Calu3 (cell line): ENCODE data around the gene FLVCR2. TPM values are rescaled to one million over a fixed set of nuclear protein-coding genes. Genes with fewer than 3 reads are reported as not detected.
A peak's percentile ranks its signal among the peaks of the same experiment; 100 is the strongest.

Source experiments
- BruUV-seq: library from RNA; stranded (reverse); fragments of 400-500 nt; replicated peaks from 2 replicates; lab custom pipeline; 2021; lab: Mats Ljungman, UMichigan
- CTCF ChIA-PET: fragments of 300-600 bp; sonication (Branson Sonifier 250); formaldehyde crosslinking; loops from one replicate; lab custom pipeline; 2022; ENCODE audit warnings: antibody characterized with exemption; lab: Charles Lee
- DNase-seq: peaks from one replicate; pipeline ENCODE4 v3.0.0; 2022
- H3K27ac Mint-ChIP-seq: one replicate; pipeline ENCODE4 v1.8.0; 2022; ENCODE audit warnings: mixed read lengths; ENCODE audit not compliant: unreplicated experiment
- H3K27me3 Mint-ChIP-seq: one replicate; pipeline ENCODE4 v1.8.0; 2022; ENCODE audit warnings: mixed read lengths; ENCODE audit not compliant: unreplicated experiment
- H3K36me3 Mint-ChIP-seq: one replicate; pipeline ENCODE4 v1.8.0; 2022; ENCODE audit warnings: mild to moderate bottlenecking, moderate library complexity, mixed read lengths; ENCODE audit not compliant: insufficient read depth, unreplicated experiment
- H3K4me1 Mint-ChIP-seq: one replicate; pipeline ENCODE4 v1.8.0; 2022; ENCODE audit warnings: mild to moderate bottlenecking, low read depth, mixed read lengths; ENCODE audit not compliant: unreplicated experiment
- H3K4me3 Mint-ChIP-seq: one replicate; pipeline ENCODE4 v1.8.0; 2022; ENCODE audit warnings: mild to moderate bottlenecking, low read depth, moderate library complexity, mixed read lengths; ENCODE audit not compliant: unreplicated experiment
- H3K9me3 Mint-ChIP-seq: one replicate; pipeline ENCODE4 v1.8.0; 2022; ENCODE audit warnings: low read depth, mixed read lengths; ENCODE audit not compliant: unreplicated experiment
- intact Hi-C: fragments of 100-400 bp; cut with micrococcal nuclease; formaldehyde crosslinking; loops from one replicate; pipeline ENCODE4 v1.10.0; 2022; ENCODE audit not compliant: unreplicated experiment
- total RNA-seq: library from RNA; stranded (reverse); gene quantifications from 2 replicates; pipeline ENCODE4 v1.2.3, GENCODE V29; 2022
- TF ChIP-seq, protein P1 (sequence below): fragments of 200-600 bp; IDR thresholded peaks from one replicate; pipeline ENCODE4 v1.8.0; 2022; ENCODE audit warnings: antibody characterized with exemption; ENCODE audit not compliant: unreplicated experiment

The FLVCR2 gene
- total RNA-seq, 1 experiment from 2014 or later: 1.4 TPM

DNA sequence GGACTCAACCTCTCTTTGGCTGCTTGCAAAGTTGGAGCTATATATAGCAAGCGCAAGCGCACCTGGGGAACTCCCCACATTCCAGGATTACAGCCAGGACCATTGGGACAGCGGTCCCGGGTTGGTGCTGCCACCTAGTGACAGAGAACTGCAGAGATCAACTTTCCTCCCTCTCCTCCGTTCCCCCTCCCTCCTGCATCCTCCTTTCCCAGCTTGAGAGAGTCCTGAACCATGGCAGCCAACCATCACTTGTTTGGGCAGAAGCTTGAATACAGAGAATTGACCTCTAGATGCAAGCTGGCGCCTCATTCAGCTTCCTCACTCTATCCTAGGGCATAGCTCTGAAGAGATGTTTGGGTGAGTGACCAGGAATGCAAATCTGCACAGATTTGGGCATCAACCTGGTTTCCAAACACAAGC is 17.4 kb upstream of the FLVCR2 start:
- H3K27ac Mint-ChIP-seq: no peak overlapping the region
- CTCF ChIA-PET: interaction anchor here (0.5 to 1.9 kb wide), 22 partner anchors 13 to 1006 kb away, joined by 3 to 15 read pairs (median 4); no protein-coding TSS in a partner anchor
- TF ChIP-seq, protein P1, sequence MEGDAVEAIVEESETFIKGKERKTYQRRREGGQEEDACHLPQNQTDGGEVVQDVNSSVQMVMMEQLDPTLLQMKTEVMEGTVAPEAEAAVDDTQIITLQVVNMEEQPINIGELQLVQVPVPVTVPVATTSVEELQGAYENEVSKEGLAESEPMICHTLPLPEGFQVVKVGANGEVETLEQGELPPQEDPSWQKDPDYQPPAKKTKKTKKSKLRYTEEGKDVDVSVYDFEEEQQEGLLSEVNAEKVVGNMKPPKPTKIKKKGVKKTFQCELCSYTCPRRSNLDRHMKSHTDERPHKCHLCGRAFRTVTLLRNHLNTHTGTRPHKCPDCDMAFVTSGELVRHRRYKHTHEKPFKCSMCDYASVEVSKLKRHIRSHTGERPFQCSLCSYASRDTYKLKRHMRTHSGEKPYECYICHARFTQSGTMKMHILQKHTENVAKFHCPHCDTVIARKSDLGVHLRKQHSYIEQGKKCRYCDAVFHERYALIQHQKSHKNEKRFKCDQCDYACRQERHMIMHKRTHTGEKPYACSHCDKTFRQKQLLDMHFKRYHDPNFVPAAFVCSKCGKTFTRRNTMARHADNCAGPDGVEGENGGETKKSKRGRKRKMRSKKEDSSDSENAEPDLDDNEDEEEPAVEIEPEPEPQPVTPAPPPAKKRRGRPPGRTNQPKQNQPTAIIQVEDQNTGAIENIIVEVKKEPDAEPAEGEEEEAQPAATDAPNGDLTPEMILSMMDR: peak; percentile 70
- H3K4me1 Mint-ChIP-seq: peaks cover 28% of the 10 kb centered on the region
- no TSS peak for BruUV-seq
- intact Hi-C loops: loop anchor here (1.0 to 10.0 kb wide), 4 partner anchors 43 to 426 kb away; no protein-coding TSS in a partner anchor
- no peak overlapping the region for H3K4me3 Mint-ChIP-seq
- no peaks in the 10 kb centered on the region for H3K36me3 Mint-ChIP-seq
- H3K27me3 Mint-ChIP-seq: peaks cover 13% of the 10 kb centered on the region
- peak; percentile 89 for DNase-seq
- no peaks in the 10 kb centered on the region for H3K9me3 Mint-ChIP-seq

DNA sequence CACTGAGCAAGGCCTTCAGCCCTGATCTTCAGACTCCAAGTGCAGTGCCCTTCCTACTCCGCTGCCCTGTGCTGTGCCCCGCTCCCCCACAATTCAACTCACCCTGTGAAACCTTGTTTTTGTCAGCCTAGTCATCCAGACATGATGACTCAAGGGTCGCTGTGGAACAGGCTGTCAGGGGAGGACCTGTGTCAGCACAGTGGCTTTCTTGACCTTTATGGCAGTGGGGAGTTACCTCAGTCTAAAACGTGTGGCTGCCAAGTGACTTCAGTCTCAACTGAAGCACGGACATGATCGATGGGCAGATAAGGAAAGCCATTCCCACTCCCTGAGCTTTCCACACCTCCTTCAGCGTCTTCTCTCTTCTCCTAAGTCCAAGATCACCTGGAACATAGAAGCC is 16.3 kb upstream of the FLVCR2 start:
- CTCF ChIA-PET: interaction anchor here (1.8 kb wide), 1 partner anchor 75 kb away, joined by 9 read pairs; no protein-coding TSS in a partner anchor
- H3K4me3 Mint-ChIP-seq: no peak overlapping the region
- peaks cover 37% of the 10 kb centered on the region for H3K4me1 Mint-ChIP-seq
- H3K36me3 Mint-ChIP-seq: peaks cover 3% of the 10 kb centered on the region
- TF ChIP-seq, protein P1: no peak
- DNase-seq: no peak
- BruUV-seq: no TSS peak
- intact Hi-C loops: loop anchor here (10.0 kb wide), 1 partner anchor 427 kb away; no protein-coding TSS in a partner anchor
- no peaks in the 10 kb centered on the region for H3K9me3 Mint-ChIP-seq
- no peak overlapping the region for H3K27ac Mint-ChIP-seq
- H3K27me3 Mint-ChIP-seq: peaks cover 21% of the 10 kb centered on the region

DNA sequence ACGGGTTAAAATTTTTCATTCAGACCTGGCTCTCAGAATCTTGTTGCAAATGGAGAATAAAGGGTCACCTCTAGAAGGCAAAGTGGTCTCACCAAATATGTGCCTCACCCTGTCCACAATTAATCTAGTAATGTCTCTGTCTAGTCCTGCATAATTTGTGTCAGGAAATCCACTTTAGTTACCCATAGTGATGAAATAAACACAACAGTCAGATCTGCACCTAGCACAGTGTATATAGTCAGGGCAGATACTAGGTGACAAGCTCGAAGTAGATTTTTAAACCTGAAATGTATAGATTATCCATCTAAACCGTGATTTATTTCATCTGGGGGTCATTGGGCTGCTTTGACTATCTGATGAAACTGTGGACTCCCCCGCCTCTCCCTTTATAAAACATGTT is 15.9 kb upstream of the FLVCR2 start:
- BruUV-seq: no TSS peak
- Mint-ChIP-seq H3K9me3 (no peaks in the 10 kb centered on the region), H3K36me3 (peaks cover 3% of the 10 kb centered on the region), H3K4me1 (peaks cover 37% of the 10 kb centered on the region), H3K4me3 (no peak overlapping the region), H3K27me3 (peaks cover 21% of the 10 kb centered on the region), H3K27ac (no peak overlapping the region)
- TF ChIP-seq, protein P1: no peak
- no peak for DNase-seq
- intact Hi-C loops: loop anchor here (10.0 kb wide), 1 partner anchor 428 kb away; no protein-coding TSS in a partner anchor
- CTCF ChIA-PET: no interaction called here

DNA sequence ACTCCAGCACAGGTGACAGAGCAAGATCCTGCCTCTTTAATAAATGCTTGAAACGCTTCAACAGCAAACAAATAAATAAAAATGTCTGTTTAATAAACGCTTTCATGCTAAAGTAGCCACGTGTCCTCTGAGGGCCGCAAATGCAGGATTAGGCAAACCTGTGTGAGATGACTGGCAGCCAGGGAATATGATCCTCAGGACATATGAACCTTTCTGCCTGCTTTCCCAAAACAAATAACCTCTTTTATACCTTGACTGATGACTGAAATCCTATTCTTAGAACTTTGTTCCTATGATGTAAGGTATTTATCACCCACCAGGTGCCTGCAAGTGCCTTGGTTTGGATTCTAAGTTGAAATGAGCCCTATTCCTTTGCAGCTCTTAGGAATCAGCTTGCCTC is 14.5 kb upstream of the FLVCR2 start:
- H3K9me3 Mint-ChIP-seq: no peaks in the 10 kb centered on the region
- no peak overlapping the region for H3K4me3 Mint-ChIP-seq
- H3K36me3 Mint-ChIP-seq: peaks cover 3% of the 10 kb centered on the region
- no peak overlapping the region for H3K27ac Mint-ChIP-seq
- peaks cover 37% of the 10 kb centered on the region for H3K4me1 Mint-ChIP-seq
- CTCF ChIA-PET: no interaction called here
- TF ChIP-seq, protein P1: no peak
- intact Hi-C loops: loop anchor here (10.0 kb wide), 1 partner anchor 429 kb away; no protein-coding TSS in a partner anchor
- H3K27me3 Mint-ChIP-seq: peaks cover 21% of the 10 kb centered on the region
- no peak for DNase-seq
- BruUV-seq: no TSS peak
